Smooth muscle cell (in vitro differentiated cells): Measurements from ENCODE around the gene TOB1. TPM values are rescaled to one million over a fixed set of nuclear protein-coding genes. Genes with fewer than 3 reads are reported as not detected.
A peak's percentile ranks its signal among the peaks of the same experiment; 100 is the strongest.

Experiments
- DNase-seq: peaks from one replicate; lab custom pipeline; 2025; ENCODE audit not compliant: unreplicated experiment; lab: John Stamatoyannopoulos, UW
- H2AFZ ChIP-seq: fragments of 200-600 bp; sonication (generic); 2 replicates; pipeline ENCODE4 v1.6.0; 2016; ENCODE audit warnings: antibody characterized with exemption, low read depth, mild to moderate bottlenecking
- H3F3A ChIP-seq: fragments of 200-600 bp; sonication (generic); 2 replicates; pipeline ENCODE4 v1.6.0; 2017; ENCODE audit warnings: antibody characterized with exemption, low read depth
- H3K27ac ChIP-seq: fragments of 200-600 bp; sonication (generic); 2 replicates; pipeline ENCODE4 v1.5.1; 2016; ENCODE audit warnings: low read depth, mild to moderate bottlenecking
- H3K27me3 ChIP-seq: fragments of 200-600 bp; sonication (generic); 2 replicates; pipeline ENCODE4 v1.6.1; 2016; ENCODE audit warnings: low read depth, mild to moderate bottlenecking
- H3K36me3 ChIP-seq: fragments of 200-600 bp; sonication (generic); 2 replicates; pipeline ENCODE4 v1.5.1; 2016; ENCODE audit warnings: low read depth
- H3K4me1 ChIP-seq: fragments of 200-600 bp; sonication (generic); 2 replicates; pipeline ENCODE4 v1.5.1; 2016; ENCODE audit warnings: low read depth
- H3K4me2 ChIP-seq: fragments of 200-600 bp; sonication (generic); 2 replicates; pipeline ENCODE4 v1.6.0; 2016; ENCODE audit warnings: mild to moderate bottlenecking
- H3K4me3 ChIP-seq: fragments of 200-600 bp; sonication (generic); 2 replicates; pipeline ENCODE4 v1.5.1; 2016; ENCODE audit warnings: mild to moderate bottlenecking
- H3K79me2 ChIP-seq: fragments of 200-600 bp; sonication (generic); 2 replicates; pipeline ENCODE4 v1.6.0; 2016; ENCODE audit warnings: low read depth, mild to moderate bottlenecking
- H3K9ac ChIP-seq: fragments of 200-600 bp; sonication (generic); 2 replicates; pipeline ENCODE4 v1.6.0; 2016; ENCODE audit warnings: low read depth
- H3K9me3 ChIP-seq: fragments of 200-600 bp; sonication (generic); replicated peaks from 2 replicates; pipeline ENCODE4 v1.5.1; 2016; ENCODE audit warnings: low read depth
- H4K20me1 ChIP-seq: fragments of 200-600 bp; sonication (generic); 2 replicates; pipeline ENCODE4 v1.6.0; 2016; ENCODE audit warnings: low read depth
- CTCF ChIP-seq: fragments of 200-600 bp; sonication (generic); IDR thresholded peaks from 2 replicates; pipeline ENCODE4 v1.5.1; 2017; ENCODE audit warnings: borderline replicate concordance, mild to moderate bottlenecking, antibody characterized with exemption; ENCODE audit not compliant: insufficient read depth, poor library complexity, severe bottlenecking
- WGBS: methylation state at CpG from one replicate; pipeline ENCODE4 v1.1.7; 2016; ENCODE audit warnings: low lambda C conversion rate; 5-methylcytosine and 5-hydroxymethylcytosine counted together
- polyA plus RNA-seq: library from polyadenylated mRNA; unstranded; fragments of >200 nt; fragmentation: Nextera tagmentation; extraction: Ambion mirVana; gene quantifications from 2 replicates; pipeline ENCODE4 v1.2.1, GENCODE V29; 2016
- total RNA-seq: library from RNA; depleted of rRNA; stranded (reverse); fragments of >200 nt; gene quantifications from 2 replicates; pipeline ENCODE4 v1.2.3, GENCODE V29; 2014

TOB1 gene
- total and polyA plus RNA-seq, 2 experiments from 2014 or later: 29.3 to 39.8 TPM

DNA sequence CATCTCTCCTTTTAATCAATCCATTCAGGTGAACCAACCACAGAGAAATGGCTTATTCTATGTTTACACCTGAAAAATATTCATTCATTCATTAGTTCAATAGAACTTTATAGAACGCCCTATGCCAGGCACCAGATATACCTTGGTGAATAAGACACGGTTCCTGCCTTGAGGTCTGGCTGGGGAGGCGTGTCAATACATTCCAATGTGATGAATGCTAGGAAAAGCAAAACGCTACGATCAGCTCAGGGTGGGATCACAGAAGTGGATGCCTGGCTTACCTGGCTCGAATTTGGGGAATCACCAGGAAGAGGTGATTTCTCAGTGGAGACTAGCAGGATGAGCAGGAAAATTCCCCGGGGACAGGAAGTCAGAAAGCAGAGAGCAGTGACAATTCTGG, 48.3 kb downstream of the TOB1 start:
- H3K27me3 ChIP-seq: no peaks in the 10 kb centered on the region
- H3K9me3 ChIP-seq: no peaks in the 10 kb centered on the region
- H3K4me3 ChIP-seq: no peak overlapping the region
- no peak overlapping the region for H3K27ac ChIP-seq
- no peaks in the 10 kb centered on the region for H3K79me2 ChIP-seq
- H2AFZ ChIP-seq: no peak overlapping the region
- peak overlapping the region; percentile 9 for H3K4me2 ChIP-seq
- TF ChIP-seq CTCF: no peak
- H3F3A ChIP-seq: no peaks in the 10 kb centered on the region
- H3K4me1 ChIP-seq: no peaks in the 10 kb centered on the region
- WGBS: 32% methylated on average over 7 of the region's 7 CpGs
- H3K36me3 ChIP-seq: no peaks in the 10 kb centered on the region
- no peak overlapping the region for H3K9ac ChIP-seq
- no peaks in the 10 kb centered on the region for H4K20me1 ChIP-seq
- DNase-seq: no peak

DNA sequence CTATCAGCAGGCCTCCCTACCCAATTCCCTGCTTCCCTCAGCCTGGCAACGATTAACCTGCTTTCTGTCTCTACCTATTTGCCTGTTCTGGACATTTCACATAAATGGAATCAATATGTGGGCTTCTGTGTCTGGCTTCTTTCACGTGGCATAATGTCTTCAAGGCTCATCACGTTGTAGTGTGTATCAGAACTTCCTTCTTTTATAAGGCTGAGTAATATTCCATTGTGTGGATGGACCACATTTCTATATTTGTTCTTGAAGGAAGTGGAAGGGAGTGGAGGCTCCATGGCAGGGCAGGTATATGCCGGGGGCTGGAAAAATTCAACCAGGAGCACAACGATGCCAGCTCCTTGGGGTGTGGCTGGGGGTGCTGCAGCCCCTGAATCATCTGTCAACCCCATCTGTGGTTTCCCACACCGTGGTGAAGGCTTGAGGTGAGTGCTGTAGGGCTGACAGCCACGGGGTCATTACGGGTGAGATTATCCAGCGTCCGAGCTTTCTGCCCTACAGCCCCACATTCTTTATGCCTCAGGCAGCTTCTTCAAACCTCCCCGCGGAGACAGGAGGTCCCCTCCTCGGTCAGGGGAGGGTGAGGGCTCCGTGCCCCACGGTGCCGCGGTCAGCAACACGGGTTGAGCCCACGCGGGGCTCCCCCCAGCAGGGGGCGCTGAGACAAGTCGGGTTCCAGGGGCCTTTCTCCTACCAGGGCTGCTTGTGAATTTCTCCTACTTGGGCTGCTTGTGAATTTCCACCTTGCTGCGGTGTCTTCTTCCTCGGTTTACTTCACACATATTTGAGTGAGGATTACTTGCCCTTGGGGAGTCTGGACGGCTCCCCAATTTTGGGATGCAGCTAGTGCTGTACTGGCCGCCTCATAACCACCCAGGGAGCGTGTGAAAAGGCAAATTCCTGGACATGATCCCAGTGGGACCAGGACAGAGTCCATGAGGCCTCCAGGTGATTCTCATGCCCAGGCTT, 49.1 kb downstream of the TOB1 start:
- no peaks in the 10 kb centered on the region for H3F3A ChIP-seq
- TF ChIP-seq CTCF: peak; percentile 69
- no peak overlapping the region for H2AFZ ChIP-seq
- no peak overlapping the region for H3K9ac ChIP-seq
- no peaks in the 10 kb centered on the region for H3K9me3 ChIP-seq
- peak overlapping the region; percentile 9 for H3K4me2 ChIP-seq
- no peaks in the 10 kb centered on the region for H4K20me1 ChIP-seq
- WGBS: 37% methylated on average over 27 of the region's 27 CpGs
- no peak overlapping the region for H3K27ac ChIP-seq
- no peaks in the 10 kb centered on the region for H3K36me3 ChIP-seq
- no peaks in the 10 kb centered on the region for H3K4me1 ChIP-seq
- no peak for DNase-seq
- no peaks in the 10 kb centered on the region for H3K79me2 ChIP-seq
- no peaks in the 10 kb centered on the region for H3K27me3 ChIP-seq
- H3K4me3 ChIP-seq: no peak overlapping the region

- 79% methylated on average over 5 of the region's 5 CpGs for WGBS
- Histone ChIP-seq H3K4me2 (no peak overlapping the region), H2AFZ (no peak overlapping the region), H4K20me1 (no peaks in the 10 kb centered on the region), H3K79me2 (no peaks in the 10 kb centered on the region), H3F3A (no peaks in the 10 kb centered on the region), H3K4me1 (no peaks in the 10 kb centered on the region), H3K4me3 (no peak overlapping the region), H3K9me3 (no peaks in the 10 kb centered on the region), H3K27ac (no peak overlapping the region), H3K9ac (no peak overlapping the region), H3K27me3 (no peaks in the 10 kb centered on the region), H3K36me3 (no peaks in the 10 kb centered on the region)
- no peak for TF ChIP-seq CTCF
- no peak for DNase-seq
These were observed 49.9 kb downstream of the TOB1 start for GRCh38 chr17:50816271-50816670.
